NCI-H446 (cell line): Measurements from ENCODE around the gene DSCAM.

Experiments
- DNase-seq, 2 experiments: peaks; one replicate each; lab custom pipeline; 2025; lab: John Stamatoyannopoulos, UW

Gene DSCAM

DNA sequence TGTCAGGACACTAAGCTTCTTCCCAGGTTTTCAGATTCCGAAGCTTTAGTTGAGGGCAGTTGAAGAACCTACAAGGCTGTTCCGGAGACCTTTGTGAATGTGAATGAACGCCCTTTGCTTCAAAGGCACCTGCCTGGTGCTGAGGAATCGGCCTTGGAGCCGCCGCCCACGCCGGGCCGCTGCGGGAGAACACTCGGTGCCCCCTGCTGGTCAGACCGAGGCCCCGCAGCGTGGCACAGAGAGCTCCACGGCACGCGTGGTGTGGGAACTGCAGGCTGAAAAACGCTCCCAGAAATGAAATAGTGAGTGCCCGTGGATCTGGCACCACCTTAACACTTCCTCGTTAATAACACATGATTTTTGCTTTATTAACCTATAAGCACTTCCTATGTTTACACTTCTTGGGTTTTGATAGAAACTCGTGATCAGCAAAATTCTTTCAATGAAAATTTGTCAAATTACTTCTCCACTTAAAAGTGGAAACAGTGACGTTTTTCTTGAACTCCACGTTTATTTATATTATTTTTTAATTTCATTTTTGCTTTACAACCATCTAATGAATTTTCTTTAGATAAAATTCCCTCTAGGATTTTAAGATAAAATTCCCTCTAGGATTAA, 460.6 kb downstream of the DSCAM start:
- peak in 1 of 2 experiments; percentile 45 for DNase-seq

- DNase-seq: no peak
These were observed 461.1 kb downstream of the DSCAM start for GRCh38 chr21:40385883-40386282.

GRCh38 chr21:40383951-40384350, 463.0 kb downstream of the DSCAM start:
- no peak for DNase-seq

DNA sequence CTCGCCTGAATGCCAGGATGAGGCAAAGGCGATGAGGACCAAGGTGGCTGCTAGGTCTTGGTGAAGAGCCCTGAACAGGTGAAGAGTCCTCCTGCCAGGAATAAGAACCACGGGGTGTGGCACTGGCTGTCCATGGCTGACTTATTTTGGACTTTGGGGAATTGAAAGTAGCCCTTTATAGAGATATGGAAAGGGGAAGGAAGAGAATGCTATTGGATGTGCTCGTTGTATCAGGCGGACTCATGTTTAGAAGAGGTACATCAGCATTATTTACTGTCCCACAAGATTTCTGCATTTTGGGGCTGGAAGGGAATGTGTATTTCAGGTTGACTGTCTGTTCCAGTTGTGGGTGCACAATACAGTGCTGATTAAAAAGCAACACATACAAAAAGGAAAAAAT, 465.8 kb downstream of the DSCAM start:
- DNase-seq: no peak

DNA sequence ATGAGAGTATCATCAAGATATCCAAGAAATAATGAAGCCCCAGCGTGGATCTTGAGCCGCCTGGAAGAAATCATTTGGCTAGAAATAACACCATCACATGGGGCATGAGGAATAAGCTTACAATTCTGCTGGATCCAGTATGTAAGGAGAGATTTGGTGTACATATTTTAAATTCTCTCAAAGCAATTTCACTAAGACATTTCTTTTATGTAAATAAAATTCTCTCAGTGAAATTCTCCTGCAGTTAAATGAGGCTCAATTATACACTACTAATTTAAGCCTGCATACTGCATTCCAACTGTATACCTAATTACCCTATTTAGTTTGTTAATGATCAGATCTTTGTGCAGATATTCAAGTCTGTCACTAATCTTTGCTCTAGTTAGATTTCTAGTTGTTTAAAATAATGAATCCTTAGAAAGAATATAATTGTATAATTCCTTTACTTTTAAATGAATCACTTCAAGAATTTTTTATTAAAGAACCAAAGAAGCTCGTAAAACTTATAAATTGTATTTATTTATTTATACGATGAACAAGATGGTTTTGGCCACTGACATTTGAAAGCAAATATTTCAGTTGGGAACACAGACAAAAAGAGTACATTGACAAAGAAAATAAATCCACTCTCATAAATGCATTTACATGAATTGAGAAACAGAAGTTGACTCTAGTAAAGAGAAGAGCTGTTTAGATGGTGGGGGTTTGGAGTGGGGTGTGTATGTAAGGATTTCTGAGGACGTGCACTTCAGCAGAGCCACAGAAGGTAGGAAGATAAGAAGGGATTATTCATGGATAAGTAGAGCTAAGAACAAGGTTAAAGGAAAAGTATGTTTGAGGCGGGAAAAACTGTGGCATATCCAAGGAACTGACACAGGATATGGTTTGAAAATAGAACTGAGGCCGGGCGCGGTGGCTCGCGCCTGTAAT, 466.8 kb downstream of the DSCAM start:
- DNase-seq: no peak

DNA sequence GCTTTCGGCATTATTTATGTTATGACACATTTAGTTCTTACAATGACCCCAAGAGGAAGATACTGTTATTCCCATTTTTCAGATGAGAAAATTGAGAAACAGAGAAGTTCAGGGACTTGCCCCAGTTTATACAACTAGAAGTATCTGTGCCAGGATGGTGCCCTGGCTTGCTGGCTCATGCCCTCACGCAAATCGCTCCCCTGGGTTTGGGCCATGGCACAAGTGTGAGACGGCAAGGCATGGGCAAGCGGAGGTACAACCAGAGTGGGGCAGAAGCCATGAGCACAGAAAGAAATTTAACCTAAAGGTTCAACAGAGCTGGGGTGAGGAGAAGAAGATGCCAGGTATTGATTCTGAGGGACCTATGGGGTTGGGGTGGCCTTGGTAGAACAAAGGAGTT, 469.8 kb downstream of the DSCAM start:
- no peak for DNase-seq

- no peak for DNase-seq
These were observed 473.2 kb downstream of the DSCAM start for GRCh38 chr21:40373761-40374160.

- DNase-seq: no peak
These were observed 474.5 kb downstream of the DSCAM start for GRCh38 chr21:40372506-40372905.

DNA sequence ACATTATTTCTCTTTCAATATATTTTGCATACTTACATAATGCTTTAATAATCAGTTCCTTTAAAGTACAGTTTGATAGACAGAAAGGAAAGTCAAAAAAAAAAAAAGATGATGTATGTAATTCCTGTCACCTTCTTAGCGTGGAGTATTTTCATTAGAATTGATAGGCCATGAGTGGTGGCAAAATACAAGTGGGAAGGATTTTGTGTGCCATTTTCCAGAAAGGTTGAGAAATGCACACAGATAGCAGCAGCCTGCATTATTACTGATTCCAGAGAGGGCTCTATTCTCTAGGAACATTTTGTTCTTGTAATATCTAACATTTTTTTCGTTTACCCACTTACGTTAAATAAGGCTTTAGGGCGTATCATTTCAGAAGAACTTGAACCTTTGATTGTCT, 475.6 kb downstream of the DSCAM start:
- DNase-seq: no peak

GRCh38 chr21:40356644-40357043, 490.3 kb downstream of the DSCAM start:
- DNase-seq: no peak

DNA sequence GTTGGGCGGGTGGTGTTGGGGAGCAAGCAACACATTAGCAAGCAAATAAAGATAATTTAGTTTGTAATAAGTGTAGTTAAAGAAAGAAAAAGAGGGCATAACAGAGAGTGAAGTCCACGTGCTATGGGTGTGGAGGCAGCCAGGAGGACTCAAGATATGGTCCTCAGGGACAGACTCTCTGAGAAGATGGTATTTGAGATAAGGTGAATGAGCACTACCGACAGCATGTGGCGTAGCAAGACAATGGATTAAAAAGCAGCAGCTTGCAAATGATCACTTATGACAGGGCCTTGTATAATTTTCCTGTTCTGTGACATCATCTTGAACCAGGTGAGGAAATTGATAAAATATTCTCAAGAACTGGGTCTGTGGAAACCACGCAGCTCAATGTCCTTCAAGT, 491.9 kb downstream of the DSCAM start:
- DNase-seq: no peak

- no peak for DNase-seq
These were observed 496.0 kb downstream of the DSCAM start for GRCh38 chr21:40351006-40351405.

- DNase-seq: no peak
These were observed 497.4 kb downstream of the DSCAM start for GRCh38 chr21:40349591-40349990.

DNA sequence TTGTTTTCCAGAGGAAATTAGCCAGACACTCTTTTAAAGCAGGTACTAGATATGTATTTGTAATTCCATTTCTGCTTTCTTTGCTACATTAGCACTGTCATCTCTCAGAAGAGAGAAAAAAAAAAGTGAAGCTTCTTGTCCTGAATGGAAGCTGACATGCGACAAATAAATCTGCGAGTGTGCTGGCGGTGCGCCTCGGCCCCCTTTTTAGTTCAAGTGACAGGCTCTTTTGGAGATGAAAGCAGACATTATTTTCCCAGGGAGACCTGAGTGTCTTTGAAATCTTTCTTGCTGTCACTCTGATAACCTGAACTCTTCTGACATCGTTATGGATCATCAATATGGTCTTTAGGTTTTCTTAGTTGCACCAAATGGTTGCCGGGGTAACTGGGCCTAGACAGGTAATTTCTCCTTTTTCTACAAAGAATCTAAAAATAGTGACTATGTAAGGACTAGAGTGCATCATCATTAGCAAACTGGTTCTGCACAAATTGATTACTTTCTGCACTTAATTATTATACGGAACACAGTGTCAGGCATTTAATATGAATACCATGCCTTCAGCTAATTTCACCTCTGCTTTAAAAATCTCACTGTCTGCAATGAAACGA, 501.1 kb downstream of the DSCAM start:
- DNase-seq: no peak

GRCh38 chr21:40340357-40340756, 506.6 kb downstream of the DSCAM start:
- no peak for DNase-seq

- no peak for DNase-seq
These were observed 507.9 kb downstream of the DSCAM start for GRCh38 chr21:40339050-40339449.

DNA sequence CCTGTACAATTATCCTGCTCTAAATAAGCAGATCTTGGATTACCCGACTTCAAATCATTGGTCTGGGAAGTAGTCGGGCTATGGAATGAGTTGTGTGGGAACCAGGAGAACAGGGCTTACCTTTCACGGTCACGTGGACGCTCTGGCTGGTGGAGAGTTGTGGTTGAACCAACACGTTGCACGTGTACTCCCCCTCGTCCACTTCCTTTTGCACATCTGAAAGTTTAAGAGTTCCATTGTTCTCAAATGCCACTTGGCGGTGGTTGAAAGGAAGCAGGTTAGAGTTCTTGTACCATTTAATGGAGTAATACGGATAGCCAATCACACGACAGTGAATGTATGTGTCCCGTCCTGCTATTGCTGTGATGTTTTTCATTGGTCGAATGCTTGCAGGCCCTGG, 509.0 kb downstream of the DSCAM start:
- DNase-seq: no peak

- no peak for DNase-seq
These were observed 511.3 kb downstream of the DSCAM start for GRCh38 chr21:40335704-40336103.

GRCh38 chr21:40334159-40334558, 512.8 kb downstream of the DSCAM start:
- no peak for DNase-seq

DNA sequence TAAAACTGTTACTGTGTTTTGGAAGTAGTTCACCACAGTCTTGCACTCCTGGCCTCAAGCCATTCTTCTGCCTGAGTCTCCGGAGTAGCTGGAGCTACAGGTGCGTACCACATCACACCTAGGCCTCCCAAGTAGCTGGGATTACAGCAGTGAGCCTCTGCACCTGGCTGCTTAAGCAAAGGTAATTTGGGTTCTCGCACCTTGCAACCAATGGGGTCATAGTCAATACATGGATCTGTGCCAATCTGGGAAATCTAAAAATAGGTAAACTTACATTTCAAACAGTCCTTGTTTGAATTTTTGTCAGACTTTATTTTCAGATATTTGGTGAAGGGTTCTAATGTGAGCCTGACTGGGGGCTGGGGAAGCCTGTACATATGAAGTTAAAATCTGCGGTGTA, 513.2 kb downstream of the DSCAM start:
- DNase-seq: no peak

DNA sequence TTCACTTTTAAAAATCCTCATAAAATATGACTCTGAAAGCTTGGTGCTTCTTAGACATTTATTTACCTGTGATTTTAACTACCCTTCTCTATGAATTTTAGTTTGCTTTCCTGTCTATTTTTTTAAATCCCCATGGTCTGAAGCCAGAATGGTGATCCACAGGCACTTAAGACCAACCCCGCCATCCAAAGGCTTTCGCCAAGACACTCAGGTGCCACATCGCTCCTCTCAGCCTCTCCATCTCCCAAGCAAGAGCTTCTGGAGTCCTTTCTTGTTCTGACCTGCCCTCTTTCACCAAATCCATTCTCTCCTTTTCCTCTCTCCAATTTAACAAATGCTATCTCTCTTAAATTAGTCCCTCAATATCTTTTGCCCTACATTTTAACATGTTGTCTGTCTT, 515.2 kb downstream of the DSCAM start:
- DNase-seq: no peak

GRCh38 chr21:40331172-40331571, 515.8 kb downstream of the DSCAM start:
- peak in 1 of 2 experiments; percentile 17 for DNase-seq

GRCh38 chr21:40324389-40324788, 522.6 kb downstream of the DSCAM start:
- no peak for DNase-seq
